GM19438 (cell line): ENCODE data around the gene TOP1.
"Not testable (repeated sequence)": the region's sequence is repeated elsewhere in the genome, so short reads cannot be mapped to it uniquely, and the experiment has no call there.

ENCODE experiments used
- ATAC-seq: cut with Tn5 transposase; IDR thresholded peaks from one replicate; pipeline ENCODE4 v1.9.1; 2021; ENCODE audit warnings: low read depth; ENCODE audit not compliant: unreplicated experiment

TOP1 gene

DNA sequence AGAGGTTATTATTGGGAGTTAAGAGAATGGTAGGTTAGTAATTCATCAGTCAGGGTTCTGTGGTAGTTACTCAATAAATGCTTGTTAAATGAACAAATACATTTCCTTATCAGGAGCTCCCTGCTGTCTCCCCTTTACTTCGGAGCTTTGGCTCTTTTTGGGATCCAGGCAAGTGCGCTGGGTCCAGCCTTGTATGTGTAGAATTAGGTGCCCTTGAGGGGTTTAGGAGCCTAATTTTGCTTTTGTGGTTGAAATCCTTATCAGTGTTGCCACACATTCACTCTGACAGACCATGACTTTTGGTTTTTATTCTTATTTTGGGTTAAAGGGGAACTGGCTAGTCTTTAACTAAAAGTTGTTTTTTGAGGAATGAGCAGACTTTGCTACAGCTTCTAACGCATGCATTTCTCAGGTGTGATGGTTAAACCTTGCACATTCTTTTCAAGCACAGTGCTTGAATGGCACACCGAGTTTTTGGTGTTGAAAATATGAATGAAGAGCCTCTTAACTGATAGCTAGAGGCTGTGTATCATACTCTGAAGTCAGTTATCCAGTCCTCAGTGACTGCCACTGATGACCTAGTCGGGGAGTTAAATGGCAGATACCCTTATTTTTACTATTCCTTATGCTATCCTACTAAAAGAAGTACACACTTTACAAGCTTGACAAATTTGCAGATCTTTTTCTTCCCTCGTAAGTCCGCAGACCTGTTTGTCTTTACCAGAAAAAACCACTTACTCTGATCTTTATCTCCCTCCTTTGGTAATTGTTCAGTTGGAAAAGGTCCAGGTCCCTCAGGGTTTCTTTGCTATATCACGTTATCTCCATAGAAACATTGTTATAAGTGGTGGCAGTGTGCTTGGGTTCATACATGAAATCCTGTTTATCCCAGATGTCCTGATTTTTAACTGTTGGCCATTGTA is 58.0 kb downstream of the TOP1 start:
- ATAC-seq = no peak

GRCh38 chr20:41087325-41087685 is 58.7 kb downstream of the TOP1 start:
- ATAC-seq = no peak

DNA sequence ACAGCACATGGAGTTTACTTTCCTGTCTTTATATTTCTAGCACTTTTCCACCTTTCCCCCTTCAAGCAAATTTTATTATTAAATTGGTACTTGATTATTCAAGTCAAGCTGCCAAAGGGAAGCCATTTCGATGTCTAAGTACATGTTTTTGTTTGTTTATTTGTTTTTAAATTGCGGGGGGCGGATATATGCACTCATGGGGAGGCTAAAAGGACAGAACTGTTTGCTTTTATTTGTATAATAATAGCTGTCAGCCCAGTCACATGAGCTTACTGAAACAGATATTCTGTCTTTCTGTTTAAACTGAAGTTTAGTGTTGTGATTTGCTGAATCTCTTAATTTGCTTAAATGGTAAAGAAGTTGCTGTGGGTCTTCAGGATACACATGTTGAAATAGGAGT is 59.2 kb downstream of the TOP1 start:
- ATAC-seq = no peak

- ATAC-seq = no peak
Observed at GRCh38 chr20:41089555-41089954, 60.9 kb downstream of the TOP1 start.

GRCh38 chr20:41091927-41092326 is 63.3 kb downstream of the TOP1 start:
- ATAC-seq = no peak

GRCh38 chr20:41094353-41095055 is 65.9 kb downstream of the TOP1 start:
- ATAC-seq = no peak

DNA sequence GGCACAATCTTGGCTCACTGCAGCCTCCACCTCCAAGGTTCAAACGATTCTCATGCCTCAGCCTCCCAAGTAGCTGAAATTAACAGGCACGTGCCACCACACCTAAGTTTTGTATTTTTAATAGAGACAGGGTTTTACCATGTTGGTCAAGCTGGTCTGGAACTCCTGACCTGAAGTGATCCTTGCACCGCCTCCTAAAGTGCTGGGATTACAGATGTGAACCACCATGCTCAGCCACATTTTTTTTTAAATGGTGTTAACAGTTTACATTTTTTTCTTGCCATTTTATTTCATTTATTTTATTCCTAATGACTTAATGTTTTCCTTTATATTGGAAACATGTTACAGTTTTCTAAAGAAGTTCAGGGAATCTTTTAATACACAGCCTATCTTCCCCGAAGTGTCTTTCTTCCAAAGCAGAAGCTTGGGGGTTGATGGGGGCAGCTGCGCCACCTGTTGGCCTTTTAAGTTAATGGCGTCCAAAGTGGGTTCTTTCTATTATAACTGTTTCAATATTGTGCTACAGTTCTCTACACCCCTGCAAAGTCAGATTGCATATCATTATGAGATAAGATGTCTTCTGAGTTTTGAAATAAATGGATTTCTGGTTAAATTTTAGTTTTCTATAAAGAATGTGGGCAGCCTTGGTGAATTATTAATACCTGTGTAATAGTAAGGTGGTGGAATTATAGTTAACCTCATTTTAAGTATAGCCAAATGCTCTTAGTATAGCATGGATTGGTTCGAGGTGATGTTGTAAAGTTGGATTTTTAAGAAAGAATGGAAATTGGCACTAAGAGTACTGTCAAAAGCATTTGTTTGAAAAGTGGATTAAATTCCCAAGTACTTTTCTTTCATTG is 66.7 kb downstream of the TOP1 start:
- no peak for ATAC-seq

- ATAC-seq = no peak
Observed at GRCh38 chr20:41098703-41099250, 70.2 kb downstream of the TOP1 start.

DNA sequence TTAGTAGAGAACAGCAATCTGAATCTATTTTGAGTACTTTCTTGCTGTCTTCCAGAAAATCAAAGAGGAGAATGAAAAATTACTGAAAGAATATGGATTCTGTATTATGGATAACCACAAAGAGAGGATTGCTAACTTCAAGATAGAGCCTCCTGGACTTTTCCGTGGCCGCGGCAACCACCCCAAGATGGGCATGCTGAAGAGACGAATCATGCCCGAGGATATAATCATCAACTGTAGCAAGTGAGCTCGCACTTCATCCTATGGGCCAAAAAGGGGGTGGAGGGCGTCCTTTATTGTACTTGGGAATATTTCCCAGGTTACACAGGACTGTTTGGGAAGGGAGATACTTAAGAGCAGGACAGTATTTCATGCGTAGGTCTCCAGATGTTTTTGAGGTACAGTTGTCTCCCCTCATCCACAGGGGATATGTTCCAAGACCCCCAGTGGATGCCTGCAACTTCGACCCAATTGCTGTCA is 71.4 kb downstream of the TOP1 start:
- ATAC-seq = no peak

GRCh38 chr20:41101660-41102059 is 73.0 kb downstream of the TOP1 start:
- no peak for ATAC-seq

- ATAC-seq = no peak
Observed at GRCh38 chr20:41108531-41108930, 79.9 kb downstream of the TOP1 start.

- ATAC-seq = no peak
Observed at GRCh38 chr20:41110012-41110411, 81.4 kb downstream of the TOP1 start.

- no peak for ATAC-seq
Observed at GRCh38 chr20:41110930-41111577, 82.4 kb downstream of the TOP1 start.

DNA sequence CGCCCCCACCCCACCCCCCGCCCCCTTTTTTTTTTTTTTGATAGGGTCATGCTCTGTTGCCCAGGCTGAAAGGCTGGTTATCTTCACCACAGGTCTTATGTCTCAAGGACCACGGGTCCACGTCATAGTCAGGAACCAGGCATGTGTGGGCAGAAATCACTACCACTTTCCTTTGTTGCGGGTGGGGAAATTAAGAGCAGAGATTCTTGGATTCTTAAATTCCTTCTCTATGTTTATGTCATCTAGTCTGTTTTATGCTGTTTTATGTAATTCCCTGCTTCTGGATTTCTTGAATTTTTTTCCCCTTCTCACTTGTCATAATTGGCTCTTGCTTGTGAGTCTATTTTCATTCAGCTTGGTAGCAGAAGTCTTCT is 82.9 kb downstream of the TOP1 start:
- no peak for ATAC-seq

GRCh38 chr20:41116282-41116956 is 87.8 kb downstream of the TOP1 start:
- no peak for ATAC-seq

DNA sequence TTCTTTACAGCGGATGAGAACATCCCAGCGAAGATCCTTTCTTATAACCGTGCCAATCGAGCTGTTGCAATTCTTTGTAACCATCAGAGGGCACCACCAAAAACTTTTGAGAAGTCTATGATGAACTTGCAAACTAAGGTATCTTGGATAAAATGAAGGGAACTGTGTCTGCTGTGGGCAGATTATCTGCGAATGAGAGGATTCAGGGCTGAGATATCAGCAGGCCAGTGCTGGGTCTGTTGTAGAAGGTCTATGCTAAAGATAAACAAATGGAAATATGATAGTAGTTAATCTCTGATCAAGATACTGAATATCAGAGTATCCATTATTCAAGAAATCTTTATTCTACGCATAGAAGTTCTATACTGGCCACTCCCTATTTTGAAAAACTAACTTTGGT is 89.5 kb downstream of the TOP1 start:
- ATAC-seq = not testable (repeated sequence)

- no peak for ATAC-seq
Observed at GRCh38 chr20:41118632-41119031, 90.0 kb downstream of the TOP1 start.

DNA sequence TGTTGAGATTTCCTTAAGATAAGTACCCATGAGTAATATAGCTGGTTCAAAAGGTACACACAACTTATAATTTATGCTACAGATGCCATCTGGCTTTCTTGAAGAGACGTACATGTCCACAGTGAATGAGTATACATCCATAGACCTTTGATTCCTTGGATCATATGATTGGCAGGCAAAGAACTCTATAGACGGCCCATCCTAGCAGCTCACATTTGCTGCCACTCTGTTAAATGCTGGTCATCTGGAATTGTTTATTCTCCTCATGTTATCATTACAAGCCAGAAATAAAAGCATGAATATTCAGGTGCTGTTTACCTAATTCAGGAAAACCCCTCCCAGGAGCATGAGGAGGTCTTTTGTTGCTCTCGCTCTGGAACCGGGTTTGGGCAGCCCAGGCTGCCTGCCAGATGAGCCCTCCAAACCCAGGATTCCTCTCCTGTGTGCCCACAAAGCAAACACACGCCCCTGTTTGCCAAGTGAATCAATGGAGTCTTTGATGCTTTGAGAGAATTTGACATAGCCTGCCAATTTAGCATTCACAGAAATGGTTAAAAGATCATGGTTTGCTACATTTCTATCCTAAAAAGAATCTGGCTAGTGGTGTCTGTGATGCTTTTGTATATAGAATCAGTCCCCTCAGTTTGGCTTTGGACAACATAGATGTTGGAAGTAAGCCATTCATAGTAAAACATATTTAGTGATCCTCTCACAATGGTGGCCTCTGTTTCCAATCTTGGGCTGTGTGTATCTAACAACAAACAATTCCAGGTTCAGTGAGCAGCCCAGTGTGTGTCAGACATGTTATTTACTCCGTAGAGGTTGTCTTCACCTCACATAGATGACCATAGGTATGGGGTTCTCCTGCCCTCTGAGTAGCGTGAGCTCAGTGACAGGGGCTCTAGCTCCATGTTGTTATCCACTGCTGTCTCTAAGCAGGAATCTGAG is 91.3 kb downstream of the TOP1 start:
- ATAC-seq = no peak
